ENCODE results near the gene PROCR. TPM values are rescaled to one million over a fixed set of nuclear protein-coding genes. Genes with fewer than 3 reads are reported as not detected.
"Not testable (repeated sequence)": the region's sequence is repeated elsewhere in the genome, so short reads cannot be mapped to it uniquely, and the experiment has no call there.

Gene PROCR
- total and polyA plus RNA-seq, 8 donors = 21.7 to 63.4 (median 34.9) TPM

- Histone ChIP-seq H3K4me1 (no peaks in the 10 kb centered on the region), H3K4me3 (no peak overlapping the region), H3K36me3 (no peaks in the 10 kb centered on the region), H3K27me3 (no peaks in the 10 kb centered on the region), H3K9me3 (peaks cover 6 to 31% of the 10 kb centered on the region in 2 donors), H3K27ac (no peak overlapping the region)
- intact Hi-C loops (cut with DNase I) = no loop called here
- no peak for TF ChIP-seq CTCF (IDR thresholded peaks at IDR 0.05)
- ATAC-seq (no peak), DNase-seq (no peak)
Measured at GRCh38 chr20:35196313-35196712, 24.4 kb downstream of the PROCR start.

GRCh38 chr20:35199740-35200139 is 27.9 kb downstream of the PROCR start:
- peaks cover 6 to 31% of the 10 kb centered on the region in 2 donors for H3K9me3 ChIP-seq
- DNase-seq = peak in 1 of 4 donors; percentile 32
- no peak for TF ChIP-seq CTCF (IDR thresholded peaks at IDR 0.05)
- H3K4me3 ChIP-seq = no peak overlapping the region
- intact Hi-C loops (cut with DNase I) = no loop called here
- H3K4me1 ChIP-seq = no peaks in the 10 kb centered on the region
- no peaks in the 10 kb centered on the region for H3K36me3 ChIP-seq
- ATAC-seq = no peak
- no peak overlapping the region for H3K27ac ChIP-seq
- H3K27me3 ChIP-seq = no peaks in the 10 kb centered on the region

GRCh38 chr20:35200267-35200666 is 28.4 kb downstream of the PROCR start:
- H3K4me1 ChIP-seq = no peaks in the 10 kb centered on the region
- H3K27ac ChIP-seq = no peak overlapping the region
- intact Hi-C loops (cut with DNase I) = no loop called here
- DNase-seq (no peak), ATAC-seq (peak; percentile 66)
- H3K27me3 ChIP-seq = no peaks in the 10 kb centered on the region
- no peak for TF ChIP-seq CTCF (IDR thresholded peaks at IDR 0.05)
- no peaks in the 10 kb centered on the region for H3K36me3 ChIP-seq
- no peak overlapping the region for H3K4me3 ChIP-seq
- peaks cover 6 to 31% of the 10 kb centered on the region in 2 donors for H3K9me3 ChIP-seq

- H3K4me3 ChIP-seq; ATAC-seq; DNase-seq; H3K27me3 ChIP-seq; H3K27ac ChIP-seq; H3K36me3 ChIP-seq; intact Hi-C loops (cut with DNase I); H3K4me1 ChIP-seq: not testable (repeated sequence)
- peaks cover 6 to 20% of the 10 kb centered on the region in 2 donors for H3K9me3 ChIP-seq
Measured at GRCh38 chr20:35201467-35201866, 29.6 kb downstream of the PROCR start.

GRCh38 chr20:35206802-35207201 is 34.9 kb downstream of the PROCR start:
- intact Hi-C loops (cut with DNase I) = loop anchor here in 1 of 2 donors (5.0 kb wide), 1 partner anchor 60 kb away; the partner anchor contains the start of gene EDEM2
- Histone ChIP-seq H3K36me3 (no peaks in the 10 kb centered on the region), H3K27ac (no peak overlapping the region), H3K27me3 (no peaks in the 10 kb centered on the region), H3K4me3 (no peak overlapping the region), H3K4me1 (peaks cover 0 to 12% of the 10 kb centered on the region in 2 donors), H3K9me3 (no peaks in the 10 kb centered on the region)
- DNase-seq = no peak
- ATAC-seq = no peak
- no peak for TF ChIP-seq CTCF (IDR thresholded peaks at IDR 0.05)
